Measurements from ENCODE around the gene SVEP1.

- TF ChIP-seq ZNF565 (CRISPR knock-in tag; conservative IDR thresholded peaks at IDR 0.05; ENCODE audit: low read depth) (no peak), TCF4 (CRISPR knock-in tag; IDR thresholded peaks at IDR 0.05; ENCODE audit: borderline replicate concordance) (no peak), RARB (CRISPR knock-in tag; IDR thresholded peaks at IDR 0.05) (no peak)
- TF ChIP-seq, protein P1, sequence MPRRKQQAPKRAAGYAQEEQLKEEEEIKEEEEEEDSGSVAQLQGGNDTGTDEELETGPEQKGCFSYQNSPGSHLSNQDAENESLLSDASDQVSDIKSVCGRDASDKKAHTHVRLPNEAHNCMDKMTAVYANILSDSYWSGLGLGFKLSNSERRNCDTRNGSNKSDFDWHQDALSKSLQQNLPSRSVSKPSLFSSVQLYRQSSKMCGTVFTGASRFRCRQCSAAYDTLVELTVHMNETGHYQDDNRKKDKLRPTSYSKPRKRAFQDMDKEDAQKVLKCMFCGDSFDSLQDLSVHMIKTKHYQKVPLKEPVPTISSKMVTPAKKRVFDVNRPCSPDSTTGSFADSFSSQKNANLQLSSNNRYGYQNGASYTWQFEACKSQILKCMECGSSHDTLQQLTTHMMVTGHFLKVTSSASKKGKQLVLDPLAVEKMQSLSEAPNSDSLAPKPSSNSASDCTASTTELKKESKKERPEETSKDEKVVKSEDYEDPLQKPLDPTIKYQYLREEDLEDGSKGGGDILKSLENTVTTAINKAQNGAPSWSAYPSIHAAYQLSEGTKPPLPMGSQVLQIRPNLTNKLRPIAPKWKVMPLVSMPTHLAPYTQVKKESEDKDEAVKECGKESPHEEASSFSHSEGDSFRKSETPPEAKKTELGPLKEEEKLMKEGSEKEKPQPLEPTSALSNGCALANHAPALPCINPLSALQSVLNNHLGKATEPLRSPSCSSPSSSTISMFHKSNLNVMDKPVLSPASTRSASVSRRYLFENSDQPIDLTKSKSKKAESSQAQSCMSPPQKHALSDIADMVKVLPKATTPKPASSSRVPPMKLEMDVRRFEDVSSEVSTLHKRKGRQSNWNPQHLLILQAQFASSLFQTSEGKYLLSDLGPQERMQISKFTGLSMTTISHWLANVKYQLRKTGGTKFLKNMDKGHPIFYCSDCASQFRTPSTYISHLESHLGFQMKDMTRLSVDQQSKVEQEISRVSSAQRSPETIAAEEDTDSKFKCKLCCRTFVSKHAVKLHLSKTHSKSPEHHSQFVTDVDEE (CRISPR knock-in tag; IDR thresholded peaks at IDR 0.05) = no peak
These were observed 261.6 kb downstream of the SVEP1 start for GRCh38 chr9:110317911-110318310.

All from SK-N-SH treated with all-trans-retinoic acid at 6 μM for 48 hours (cell line).